GM12865 (cell line): ENCODE results near the gene ADNP.

Experiments used
- DNase-seq: peaks from one replicate; pipeline ENCODE4 v3.0.0; 2010; ENCODE audit warnings: low read depth
- H3K4me3 ChIP-seq: 2 replicates; pipeline ENCODE4 v1.5.1; 2011; ENCODE audit warnings: mild to moderate bottlenecking, low read depth, low read length, control low read depth
- CTCF ChIP-seq: IDR thresholded peaks from 2 replicates; pipeline ENCODE4 v1.5.1; 2011; ENCODE audit warnings: low read length, control low read depth, low read depth, inconsistent platforms; ENCODE audit not compliant: insufficient read depth; ENCODE audit errors: missing control alignments

ADNP gene

DNA sequence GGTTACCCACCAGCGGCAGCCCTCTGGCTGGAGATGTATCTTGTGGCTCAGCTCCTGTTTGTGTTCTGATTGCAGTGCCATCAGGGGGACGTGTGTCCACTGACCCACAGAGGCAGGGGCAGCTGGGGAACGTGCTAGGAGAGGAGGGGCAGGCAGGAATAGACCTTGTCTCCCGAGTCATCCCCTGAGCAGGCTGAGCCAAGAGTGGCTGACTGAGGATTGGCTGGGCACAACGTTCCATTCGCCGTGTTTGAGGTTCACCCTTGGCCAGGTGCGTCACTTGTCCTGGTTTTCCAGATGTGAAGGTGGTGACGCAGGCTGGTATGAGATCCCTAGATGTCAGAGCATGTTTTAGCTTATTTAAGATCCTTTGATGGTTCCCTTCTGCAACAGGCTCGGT, 57.7 kb downstream of the ADNP start:
- TF ChIP-seq CTCF: no peak
- no peak overlapping the region for H3K4me3 ChIP-seq
- no peak for DNase-seq

- no peak overlapping the region for H3K4me3 ChIP-seq
- no peak for DNase-seq
These were observed 58.4 kb downstream of the ADNP start for GRCh38 chr20:50872560-50873425.

GRCh38 chr20:50870561-50871161, 60.6 kb downstream of the ADNP start:
- DNase-seq: no peak
- TF ChIP-seq CTCF: no peak
- no peak overlapping the region for H3K4me3 ChIP-seq

More at GRCh38 chr20:50872560-50873425, 58.4 kb downstream of the ADNP start:
- no peak for TF ChIP-seq CTCF

- TF ChIP-seq CTCF: no peak
- H3K4me3 ChIP-seq: no peak overlapping the region
- DNase-seq: no peak
These were observed 62.4 kb downstream of the ADNP start for GRCh38 chr20:50868509-50869495.

DNA sequence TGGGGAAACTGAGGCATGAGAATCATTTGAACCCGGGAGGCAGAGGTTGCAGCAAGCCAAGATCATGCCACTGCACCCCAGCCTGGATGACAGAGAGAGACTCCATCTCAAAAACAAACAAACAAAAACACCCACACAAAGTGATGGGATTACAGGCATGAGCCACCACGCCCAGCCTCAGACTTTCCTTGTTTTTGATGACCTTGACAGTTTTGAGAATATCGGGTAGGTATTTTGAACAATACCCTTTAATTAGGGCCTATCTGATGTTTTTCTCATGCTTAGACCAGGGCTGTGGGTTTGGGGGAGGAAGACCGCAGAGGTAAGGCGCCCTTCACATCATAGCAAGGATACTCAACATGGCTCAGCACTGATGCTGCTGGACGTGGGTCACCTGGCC, 63.4 kb downstream of the ADNP start:
- TF ChIP-seq CTCF: no peak
- DNase-seq: no peak
- no peak overlapping the region for H3K4me3 ChIP-seq

GRCh38 chr20:50866831-50867230, 64.4 kb downstream of the ADNP start:
- no peak for DNase-seq
- H3K4me3 ChIP-seq: no peak overlapping the region
- no peak for TF ChIP-seq CTCF
